Measurements from ENCODE around the gene CHAC1.

GRCh38 chr15:40963201-40963600, 9.9 kb downstream of the CHAC1 start:
- TF ChIP-seq EZH2phosphoT487 (conservative IDR thresholded peaks at IDR 0.05; ENCODE audit: low read length) (no peak), CTCF (IDR thresholded peaks at IDR 0.05; ENCODE audit: insufficient read depth, low read length, poor library complexity, severe bottlenecking) (no peak)
